Activated T-cell treated with anti-CD3 and anti-CD28 coated beads for 4 hours (primary cell): Measurements from ENCODE around the gene LBP.
"Not testable (repeated sequence)": the region's sequence is repeated elsewhere in the genome, so short reads cannot be mapped to it uniquely, and the experiment has no call there.

Source experiments
- DNase-seq: peaks from one replicate; pipeline ENCODE4 v3.0.0-alpha.2; 2020

Gene LBP

GRCh38 chr20:38405132-38405531 lies 58.9 kb downstream of the LBP start:
- DNase-seq, result no peak

DNA sequence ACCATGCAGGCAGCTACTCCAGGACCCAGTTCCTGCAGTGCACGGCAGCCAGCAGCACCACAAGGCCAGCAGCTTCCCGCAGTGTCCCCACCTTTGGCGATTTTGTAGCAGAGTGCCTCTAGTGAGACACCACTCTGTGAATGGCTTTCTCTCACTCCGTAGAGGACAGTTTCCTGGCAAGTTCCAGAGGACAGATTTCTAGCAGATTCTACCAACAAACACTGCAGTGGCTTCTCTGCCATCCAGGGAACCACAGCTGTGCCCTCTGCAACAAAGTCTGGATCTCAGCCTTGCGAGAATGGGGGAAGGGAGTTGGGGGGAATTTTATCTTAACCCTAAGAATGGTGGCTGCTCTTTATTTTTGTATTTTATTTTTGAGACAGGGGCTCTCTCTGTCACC lies 60.2 kb downstream of the LBP start:
- no peak for DNase-seq

GRCh38 chr20:38407321-38407720 lies 61.0 kb downstream of the LBP start:
- DNase-seq, result no peak

GRCh38 chr20:38407822-38408221 lies 61.5 kb downstream of the LBP start:
- DNase-seq, result not testable (repeated sequence)

GRCh38 chr20:38412877-38413577 lies 66.7 kb downstream of the LBP start:
- no peak for DNase-seq

DNA sequence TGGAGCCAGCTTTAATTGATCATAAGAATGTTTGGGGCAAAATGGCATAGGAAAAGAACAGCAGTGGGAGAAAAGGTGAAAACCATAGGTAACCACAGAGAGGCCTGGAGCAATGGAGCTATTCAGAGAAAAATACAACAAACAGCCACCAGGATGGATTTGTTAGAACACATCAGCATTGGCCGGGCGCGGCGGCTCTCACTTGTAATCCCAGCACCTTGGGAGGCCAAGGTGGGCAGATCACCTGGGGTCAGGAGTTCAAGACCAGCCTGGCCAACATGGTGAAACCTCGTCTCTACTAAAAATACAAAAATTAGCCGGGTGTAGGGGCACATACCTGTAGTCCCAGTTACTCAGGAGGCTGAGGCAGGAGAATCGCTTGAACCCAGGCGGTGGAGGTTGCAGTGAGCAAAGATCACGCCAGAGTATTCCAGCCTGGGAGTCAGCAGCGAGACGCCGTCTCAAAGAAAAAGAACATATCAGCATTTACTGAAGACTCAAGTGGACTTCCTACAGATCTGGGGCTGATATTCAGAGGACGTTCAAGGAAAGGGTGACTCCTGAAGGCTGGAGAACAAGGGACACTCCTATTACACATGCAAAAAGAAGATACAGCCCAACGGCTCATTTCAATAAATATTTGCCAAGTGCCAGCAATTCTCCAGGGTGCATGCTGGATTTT lies 68.6 kb downstream of the LBP start:
- DNase-seq, result no peak

DNA sequence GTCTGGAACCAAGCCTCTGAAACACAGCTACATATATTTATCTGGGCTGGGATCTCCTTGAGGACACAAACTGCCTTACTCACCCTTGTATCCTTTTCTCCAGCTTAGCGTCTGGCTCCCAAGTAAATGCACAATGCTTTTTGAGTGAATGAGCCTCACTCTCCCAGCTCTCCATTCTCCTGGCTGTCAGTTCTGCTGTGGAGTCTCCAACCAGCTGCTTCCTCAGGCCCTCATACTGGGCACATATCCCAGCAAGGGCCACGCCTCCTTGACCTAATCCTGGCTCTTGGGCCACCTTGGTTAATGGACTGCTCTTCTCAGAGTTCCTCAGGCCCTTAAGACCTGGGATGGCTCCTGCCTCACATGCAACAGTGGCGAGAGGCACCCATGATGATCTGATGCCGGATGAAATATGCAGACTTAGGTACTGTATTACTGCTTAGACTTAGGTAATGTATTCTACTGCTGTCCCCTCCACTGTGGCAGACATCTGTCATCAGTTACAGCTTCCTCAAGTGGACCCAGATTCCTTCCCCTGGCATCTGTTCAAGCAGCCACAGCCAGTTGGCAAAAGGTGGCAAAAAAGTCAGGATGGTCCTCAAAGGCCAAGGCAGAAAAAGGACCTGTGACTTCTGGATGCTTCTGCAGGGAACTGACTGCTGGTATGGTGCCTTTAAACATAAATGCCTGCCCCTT lies 72.4 kb downstream of the LBP start:
- no peak for DNase-seq

- DNase-seq, result no peak
These were observed 74.3 kb downstream of the LBP start for GRCh38 chr20:38420388-38421085.

- DNase-seq, result no peak
These were observed 75.6 kb downstream of the LBP start for GRCh38 chr20:38421915-38422314.

DNA sequence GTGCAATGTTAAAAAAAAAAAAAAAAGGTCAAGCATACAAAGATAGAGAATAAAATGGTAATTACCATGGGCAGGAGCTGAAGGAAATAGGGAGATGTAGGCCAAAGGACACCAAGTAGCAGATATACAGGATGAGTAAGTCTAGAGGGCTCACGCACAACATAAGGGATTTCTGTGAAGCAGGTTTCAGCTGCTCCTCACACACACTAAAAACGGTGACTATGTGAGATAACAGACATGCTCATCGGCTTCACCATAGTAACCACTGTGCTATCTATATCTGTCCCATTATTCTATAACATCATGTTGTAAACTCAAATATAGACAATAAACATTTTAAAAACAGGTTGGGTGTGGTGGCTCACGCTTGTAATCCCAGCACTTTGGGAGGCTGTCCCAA lies 77.3 kb downstream of the LBP start:
- DNase-seq, result no peak

DNA sequence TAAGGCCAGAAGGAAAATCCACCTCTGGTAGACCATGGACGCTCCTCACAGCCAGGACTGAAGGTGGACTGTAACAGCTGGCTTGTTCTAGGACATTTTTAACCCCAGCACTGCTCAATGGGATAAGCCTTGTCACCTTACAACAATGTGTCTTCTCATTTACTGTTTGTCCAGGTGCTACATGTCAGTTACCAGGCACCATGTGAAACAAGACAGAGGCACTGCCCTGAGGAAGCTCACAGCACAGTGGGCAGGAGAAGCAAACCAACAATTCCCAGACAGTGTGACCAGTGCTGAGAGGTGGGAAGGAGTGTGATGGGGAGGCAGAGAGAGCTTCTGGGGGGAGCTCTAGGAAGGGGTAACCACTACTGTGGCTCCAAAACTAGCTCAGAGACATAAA lies 78.1 kb downstream of the LBP start:
- no peak for DNase-seq

DNA sequence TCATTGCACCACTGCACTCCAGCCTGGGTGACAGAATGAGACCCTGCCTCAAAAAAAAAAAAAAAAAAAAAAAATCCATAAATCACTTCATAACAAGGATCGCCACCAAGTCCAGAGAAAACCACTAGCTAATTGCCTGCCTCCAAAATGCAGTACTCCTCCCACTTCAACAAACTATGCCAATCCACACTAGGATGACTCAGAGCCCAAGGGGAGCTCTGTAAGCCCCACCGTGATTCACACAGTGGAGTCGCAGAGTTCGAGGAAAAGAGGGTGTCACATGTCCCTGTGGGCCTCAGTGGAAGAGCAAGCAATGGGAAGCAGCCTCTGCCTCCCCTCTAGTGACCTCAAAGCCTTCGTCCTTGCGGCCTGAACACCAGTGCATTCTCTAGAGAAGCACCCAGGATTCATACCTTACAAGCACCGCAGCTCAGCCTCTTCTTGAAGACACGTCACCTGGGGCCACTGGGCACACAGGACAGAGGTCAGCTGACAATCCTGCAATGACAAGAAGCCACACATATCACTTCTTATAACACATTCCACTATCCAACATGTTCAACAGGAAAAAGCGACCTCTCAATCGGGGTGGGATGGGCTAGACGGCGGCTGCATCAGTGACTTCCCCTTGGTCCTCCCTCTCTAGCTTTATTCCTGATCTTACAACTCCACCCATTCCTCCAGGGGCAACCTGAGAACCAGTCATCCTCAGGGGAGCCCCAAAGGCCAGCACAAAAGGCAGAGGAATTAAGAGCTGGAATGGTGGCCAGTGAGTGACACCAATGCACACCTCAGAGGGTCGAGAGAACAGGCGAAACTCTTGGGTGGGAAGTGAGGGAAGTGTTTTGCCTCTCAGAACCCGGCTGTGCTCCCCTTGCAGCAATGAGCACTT lies 80.0 kb downstream of the LBP start:
- no peak for DNase-seq
